ENCODE results near the gene SLC26A4. TPM values are rescaled to one million over a fixed set of nuclear protein-coding genes. Genes with fewer than 3 reads are reported as not detected.
A peak's percentile ranks its signal among the peaks of the same experiment; 100 is the strongest.
"Not testable (repeated sequence)": the region's sequence is repeated elsewhere in the genome, so short reads cannot be mapped to it uniquely, and the experiment has no call there.

The SLC26A4 gene
- total RNA-seq, 4 donors from 2014 or later: 0.18 to 0.27 TPM; not detected in 2

GRCh38 chr7:107631588-107632491 is 28.8 kb upstream of the SLC26A4 start:
- H3K27ac ChIP-seq: no peak overlapping the region
- H3K9me3 ChIP-seq: no peaks in the 10 kb centered on the region
- no peak for TF ChIP-seq POLR2A (IDR thresholded peaks at IDR 0.05)
- no peak for TF ChIP-seq CTCF (IDR thresholded peaks at IDR 0.05)
- no peaks in the 10 kb centered on the region for H3K4me1 ChIP-seq
- H3K36me3 ChIP-seq: no peaks in the 10 kb centered on the region
- DNase-seq: no peak
- H3K4me3 ChIP-seq: no peak overlapping the region
- no peaks in the 10 kb centered on the region for H3K27me3 ChIP-seq

DNA sequence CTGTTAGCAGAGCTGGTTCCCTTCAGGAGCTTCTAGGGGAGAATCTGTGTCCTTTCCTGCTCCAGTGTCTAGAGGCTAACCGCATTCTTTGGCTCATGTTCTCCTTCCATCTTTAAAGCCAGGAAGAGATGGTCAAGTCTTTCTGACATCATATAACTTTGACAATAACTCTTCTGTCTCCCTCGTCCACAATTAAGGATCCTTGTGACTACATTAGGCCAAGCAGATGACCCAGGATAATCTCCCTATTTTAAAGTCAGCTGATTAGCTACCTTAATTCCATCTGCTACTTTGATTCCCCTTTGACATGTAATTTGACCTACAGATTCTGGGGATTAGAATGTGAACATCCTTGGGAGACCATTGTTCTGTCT is 28.1 kb upstream of the SLC26A4 start:
- Histone ChIP-seq H3K4me1 (no peaks in the 10 kb centered on the region), H3K36me3 (no peaks in the 10 kb centered on the region), H3K27me3 (no peaks in the 10 kb centered on the region), H3K27ac (no peak overlapping the region), H3K4me3 (no peak overlapping the region), H3K9me3 (no peaks in the 10 kb centered on the region)
- DNase-seq: no peak
- no peak for TF ChIP-seq CTCF (IDR thresholded peaks at IDR 0.05)
- TF ChIP-seq POLR2A (IDR thresholded peaks at IDR 0.05): no peak

DNA sequence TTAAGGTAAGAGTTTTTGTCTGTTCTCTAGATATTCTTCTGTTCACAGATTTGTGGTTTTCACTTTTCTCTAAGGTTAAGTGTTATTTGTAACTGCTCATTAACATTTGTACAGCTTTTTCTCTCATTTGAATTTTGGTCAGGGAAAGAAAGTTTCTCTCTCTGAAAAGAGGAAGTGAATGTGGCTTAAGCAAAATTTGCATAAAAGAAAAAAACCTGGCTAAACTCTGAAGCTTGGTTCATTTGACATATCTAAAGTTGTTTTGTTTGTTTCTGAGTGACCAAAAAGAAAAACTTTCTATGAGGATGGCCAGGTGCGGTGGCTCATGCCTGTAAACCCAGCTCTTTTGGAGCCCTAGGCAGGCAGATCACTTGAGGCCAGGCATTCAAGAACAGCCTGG is 22.0 kb upstream of the SLC26A4 start:
- no peaks in the 10 kb centered on the region for H3K4me1 ChIP-seq
- H3K27ac ChIP-seq: peak overlapping the region in 1 of 4 donors; percentile 53
- no peaks in the 10 kb centered on the region for H3K36me3 ChIP-seq
- no peaks in the 10 kb centered on the region for H3K9me3 ChIP-seq
- TF ChIP-seq CTCF (IDR thresholded peaks at IDR 0.05): no peak
- TF ChIP-seq POLR2A (IDR thresholded peaks at IDR 0.05): no peak
- no peak overlapping the region for H3K4me3 ChIP-seq
- DNase-seq: peak in 1 of 3 donors; percentile 43
- no peaks in the 10 kb centered on the region for H3K27me3 ChIP-seq

DNA sequence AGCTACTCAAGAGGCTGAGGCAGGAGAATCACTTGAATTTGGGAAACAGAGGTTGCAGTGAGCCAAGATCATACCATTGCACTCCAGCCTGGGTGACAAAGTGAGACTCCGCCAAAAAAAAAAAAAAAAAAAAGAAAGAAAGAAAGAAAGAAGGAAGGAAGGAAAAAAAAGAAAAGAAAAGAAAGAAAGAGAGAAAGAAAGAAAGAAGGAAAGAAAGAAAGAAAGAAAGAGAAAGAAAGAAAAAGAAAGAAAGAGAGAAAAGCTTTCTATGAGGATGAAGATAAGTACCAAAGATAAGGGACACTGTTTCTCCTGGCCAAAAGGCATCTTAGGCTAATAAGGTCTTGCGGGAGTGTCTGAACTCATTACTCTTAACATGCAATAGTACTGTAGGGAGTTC is 21.6 kb upstream of the SLC26A4 start:
- H3K9me3 ChIP-seq, H3K27me3 ChIP-seq, H3K36me3 ChIP-seq, H3K4me1 ChIP-seq, H3K4me3 ChIP-seq, DNase-seq: not testable (repeated sequence)
- H3K27ac ChIP-seq: peak overlapping the region in 1 of 4 donors; percentile 53

DNA sequence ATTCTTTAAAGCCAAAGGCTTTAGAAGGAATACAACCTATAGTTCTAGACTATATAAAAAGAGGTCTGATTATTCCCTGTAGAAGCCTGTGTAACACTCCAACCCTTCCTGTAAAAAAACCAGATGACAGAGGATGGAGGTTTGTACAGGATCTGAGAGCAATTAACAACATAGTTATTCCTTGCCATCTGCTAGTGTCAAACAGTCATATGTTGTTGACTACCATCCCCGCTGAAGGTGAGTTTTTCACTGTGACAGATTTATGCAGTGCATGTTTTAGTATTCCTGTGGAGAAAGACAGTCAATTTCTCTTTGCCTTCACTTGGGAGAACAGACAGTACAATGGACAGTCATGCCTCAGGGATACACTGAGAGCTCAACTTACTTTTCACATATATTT is 19.0 kb upstream of the SLC26A4 start:
- DNase-seq: no peak
- Histone ChIP-seq H3K9me3 (no peaks in the 10 kb centered on the region), H3K27me3 (no peaks in the 10 kb centered on the region), H3K36me3 (no peaks in the 10 kb centered on the region), H3K4me1 (no peaks in the 10 kb centered on the region), H3K4me3 (no peak overlapping the region), H3K27ac (no peak overlapping the region)
- TF ChIP-seq CTCF (IDR thresholded peaks at IDR 0.05) (no peak), POLR2A (IDR thresholded peaks at IDR 0.05) (no peak)

DNA sequence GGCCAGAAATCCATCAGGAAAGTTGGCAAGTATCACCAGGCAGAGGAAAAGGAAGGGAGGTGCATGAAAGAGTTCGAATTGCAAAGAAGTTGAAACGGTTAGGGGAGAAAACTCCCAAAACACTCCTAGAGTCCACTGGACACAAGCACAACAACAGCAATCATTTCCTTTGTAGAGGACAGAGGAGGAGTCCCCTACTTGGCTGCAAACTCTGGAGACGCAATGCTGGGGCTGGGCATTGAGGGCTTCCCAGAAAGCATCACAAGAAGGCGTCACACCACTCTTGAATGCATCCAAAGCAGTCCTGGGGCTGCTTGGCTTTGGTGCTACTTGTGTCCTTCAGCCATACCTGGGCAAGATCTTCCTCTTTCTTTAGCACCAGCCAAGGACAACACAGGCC is 18.1 kb upstream of the SLC26A4 start:
- no peak for DNase-seq
- Histone ChIP-seq H3K9me3 (no peaks in the 10 kb centered on the region), H3K4me1 (no peaks in the 10 kb centered on the region), H3K36me3 (no peaks in the 10 kb centered on the region), H3K27ac (no peak overlapping the region), H3K27me3 (no peaks in the 10 kb centered on the region), H3K4me3 (no peak overlapping the region)
- TF ChIP-seq CTCF (IDR thresholded peaks at IDR 0.05) (no peak), POLR2A (IDR thresholded peaks at IDR 0.05) (no peak)
